ENCODE measurements around the gene ENPP6. TPM values are rescaled to one million over a fixed set of nuclear protein-coding genes. Genes with fewer than 3 reads are reported as not detected.
A peak's percentile ranks its signal among the peaks of the same experiment; 100 is the strongest.

Gene ENPP6
- total RNA-seq, 6 donors from 2014 or later, result 0.30 to 0.37 (median 0.34) TPM; not detected in 3

DNA sequence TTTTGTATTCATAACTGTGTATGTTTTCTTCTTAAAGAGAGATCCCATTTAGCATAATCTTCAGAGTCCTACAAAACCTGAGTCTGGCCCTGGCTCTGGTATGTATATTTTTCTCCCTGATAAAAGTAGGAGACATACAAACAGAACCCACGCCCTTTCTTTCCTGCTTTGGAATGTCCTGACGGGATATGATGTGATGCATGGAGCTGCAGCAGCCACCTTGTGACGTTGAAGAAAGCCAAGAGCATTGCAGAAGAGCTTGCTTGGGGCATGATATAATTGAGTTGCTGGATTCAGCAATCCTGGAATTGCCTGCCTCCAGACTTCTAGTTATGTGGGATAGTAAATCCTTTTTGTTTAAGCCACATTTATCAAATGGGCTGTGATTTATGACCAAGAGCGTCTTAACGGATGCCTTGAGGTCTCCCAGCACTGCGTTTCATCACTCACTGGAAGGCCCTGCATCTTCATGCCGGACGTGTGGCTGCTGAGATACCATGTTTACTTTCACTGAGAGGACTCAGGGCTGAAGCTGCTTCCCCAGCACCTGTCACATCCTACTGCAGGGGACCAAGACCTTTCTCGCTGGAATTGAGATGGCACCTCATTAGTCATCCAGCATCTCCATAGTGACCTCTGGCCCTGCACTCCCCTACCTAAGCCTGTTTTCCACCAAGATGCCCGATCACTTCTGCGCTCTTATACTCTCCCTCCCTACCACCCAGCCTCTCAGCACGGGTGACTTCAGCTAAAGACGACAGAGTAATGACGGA, 107.0 kb downstream of the ENPP6 start:
- TF ChIP-seq POLR2A (IDR thresholded peaks at IDR 0.05), result no peak
- no peak for DNase-seq
- Histone ChIP-seq H3K4me1 (no peaks in the 10 kb centered on the region), H3K36me3 (no peaks in the 10 kb centered on the region), H3K4me3 (no peak overlapping the region), H3K27me3 (no peaks in the 10 kb centered on the region), H3K27ac (no peak overlapping the region), H3K9me3 (no peaks in the 10 kb centered on the region)
- no peak for ATAC-seq (ENCODE audit: low FRiP score in 2 of 2)
- 75 to 79% methylated on average over 14 of the region's 14 CpGs for WGBS, 2 donors

- TF ChIP-seq POLR2AphosphoS5 (IDR thresholded peaks at IDR 0.05), result no peak
- TF ChIP-seq CTCF (IDR thresholded peaks at IDR 0.05), result no peak
- no peak for TF ChIP-seq EP300 (IDR thresholded peaks at IDR 0.05)
- TF ChIP-seq POLR2A (IDR thresholded peaks at IDR 0.05), result no peak
- Histone ChIP-seq H3K4me1 (peaks cover 0 to 10% (median 4%) of the 10 kb centered on the region in 4 donors), H3K27ac (no peak overlapping the region), H3K36me3 (no peaks in the 10 kb centered on the region), H3K9me3 (no peaks in the 10 kb centered on the region), H3K4me3 (no peak overlapping the region), H3K27me3 (no peaks in the 10 kb centered on the region)
- 92 to 93% methylated on average over 10 of the region's 10 CpGs for WGBS, 2 donors
- ATAC-seq (ENCODE audit: low FRiP score in 2 of 2) (no peak), DNase-seq (no peak)
Observed at GRCh38 chr4:184108006-184108501, 109.6 kb downstream of the ENPP6 start.

DNA sequence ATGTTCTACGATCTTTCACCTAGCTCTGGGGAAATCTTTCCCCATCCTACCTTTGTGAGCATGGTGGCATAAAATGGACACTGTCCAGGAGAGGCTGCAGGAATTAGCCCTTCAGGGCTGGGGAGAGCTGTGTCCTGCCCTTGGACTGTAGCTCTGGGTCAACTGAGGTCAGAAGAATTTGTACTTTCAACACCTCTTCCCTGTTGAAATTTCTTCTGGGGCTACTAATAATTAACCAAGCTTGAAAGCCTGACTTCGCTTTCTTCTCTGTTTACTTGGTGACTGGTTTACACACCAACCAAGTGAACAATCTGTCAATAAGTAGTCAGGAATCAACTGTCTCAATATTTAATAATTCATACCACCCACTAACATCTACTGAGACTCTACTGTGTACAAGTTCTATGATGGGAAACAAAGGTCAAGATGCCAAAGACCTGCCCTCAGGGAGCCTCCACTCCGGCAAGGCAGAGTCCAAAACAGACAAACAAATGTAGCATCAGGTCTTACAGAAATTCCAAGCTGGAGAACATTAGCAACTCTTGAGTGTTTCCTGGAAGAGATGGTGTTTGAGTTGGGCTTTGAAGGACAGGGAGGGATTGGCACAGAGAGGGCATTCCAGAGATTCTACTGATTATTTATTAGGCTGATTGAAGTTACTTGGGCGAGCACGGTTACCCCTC, 113.1 kb downstream of the ENPP6 start:
- peak overlapping the region; percentile 20 to 52 (median 38) for H3K27ac ChIP-seq
- 53 to 56% methylated on average over 5 of the region's 5 CpGs for WGBS, 2 donors
- ATAC-seq (ENCODE audit: low FRiP score in 2 of 2), result peak; percentile 42 to 83

DNA sequence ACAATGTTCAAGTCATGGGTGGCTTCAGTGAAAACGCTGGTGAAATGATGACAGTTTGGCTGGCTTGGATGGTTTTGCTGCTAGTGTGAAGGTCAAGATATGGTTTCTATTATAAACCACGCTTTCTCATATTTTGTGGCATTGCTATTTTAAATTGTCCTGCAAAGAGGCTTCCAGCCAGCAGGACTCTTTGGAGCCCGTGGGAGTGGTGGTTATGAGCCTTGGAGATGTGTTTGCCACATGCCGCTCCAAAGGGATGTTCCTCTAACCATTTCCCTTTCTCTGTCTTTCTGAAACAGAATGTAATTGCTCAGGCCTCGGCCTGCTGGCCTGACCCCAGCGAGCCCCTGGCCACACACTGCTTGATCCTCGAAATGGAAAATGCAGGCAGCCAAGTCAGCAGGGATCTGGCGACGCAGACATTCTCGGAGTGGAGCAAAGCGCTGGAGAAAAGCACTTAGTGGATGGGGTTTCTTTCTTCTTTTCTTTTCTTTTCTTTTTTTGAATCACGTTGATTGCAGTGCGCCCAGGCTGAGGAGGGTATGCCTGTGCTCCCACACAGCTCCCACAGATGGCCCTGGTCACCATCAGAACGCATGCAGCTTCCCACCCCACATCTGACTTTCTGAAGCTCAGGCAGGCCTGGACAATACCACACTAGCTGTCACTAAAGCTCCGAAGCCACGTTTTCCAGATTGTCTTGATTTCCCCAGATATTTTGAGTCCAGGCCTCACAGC, 114.0 kb downstream of the ENPP6 start:
- no peak for ATAC-seq (ENCODE audit: low FRiP score in 2 of 2)
- no peak for DNase-seq
- H3K36me3 ChIP-seq, result no peaks in the 10 kb centered on the region
- no peaks in the 10 kb centered on the region for H3K9me3 ChIP-seq
- no peak for TF ChIP-seq POLR2AphosphoS5 (IDR thresholded peaks at IDR 0.05)
- no peak for TF ChIP-seq CTCF (IDR thresholded peaks at IDR 0.05)
- TF ChIP-seq POLR2A (IDR thresholded peaks at IDR 0.05), result no peak
- no peak for TF ChIP-seq EP300 (IDR thresholded peaks at IDR 0.05)
- H3K4me1 ChIP-seq, result peaks cover 0 to 17% (median 5%) of the 10 kb centered on the region in 4 donors
- no peak overlapping the region for H3K4me3 ChIP-seq
- no peaks in the 10 kb centered on the region for H3K27me3 ChIP-seq
- H3K27ac ChIP-seq, result peak overlapping the region; percentile 10 to 52 (median 38)
- WGBS, 2 donors, result 69 to 76% methylated on average over 16 of the region's 16 CpGs

More for the DNA sequence above, 113.1 kb downstream of the ENPP6 start:
- Histone ChIP-seq H3K4me1 (peaks cover 0 to 17% (median 5%) of the 10 kb centered on the region in 4 donors), H3K4me3 (no peak overlapping the region), H3K9me3 (no peaks in the 10 kb centered on the region), H3K36me3 (no peaks in the 10 kb centered on the region), H3K27me3 (no peaks in the 10 kb centered on the region)
- peak; percentile 28 to 54 for TF ChIP-seq POLR2AphosphoS5 (IDR thresholded peaks at IDR 0.05)
- no peak for TF ChIP-seq POLR2A (IDR thresholded peaks at IDR 0.05)
- peak in 3 of 4 donors; percentile 51 to 90 (median 68) for TF ChIP-seq EP300 (IDR thresholded peaks at IDR 0.05)
- TF ChIP-seq CTCF (IDR thresholded peaks at IDR 0.05), result no peak
- DNase-seq, result peak in 1 of 2 donors; percentile 58

- 76% methylated on average over 4 of the region's 4 CpGs; no CpG with 5 or more reads in 1 of the 2 donors for whole genome bisulfite sequencing, 2 donors
- Histone ChIP-seq H3K36me3 (no peaks in the 10 kb centered on the region), H3K4me3 (no peak overlapping the region), H3K4me1 (peaks cover 0 to 17% (median 5%) of the 10 kb centered on the region in 4 donors), H3K27ac (no peak overlapping the region), H3K27me3 (no peaks in the 10 kb centered on the region), H3K9me3 (no peaks in the 10 kb centered on the region)
- ATAC-seq (ENCODE audit: low FRiP score in 2 of 2), result no peak
- TF ChIP-seq EP300 (IDR thresholded peaks at IDR 0.05) (no peak), POLR2AphosphoS5 (IDR thresholded peaks at IDR 0.05) (no peak), POLR2A (IDR thresholded peaks at IDR 0.05) (no peak), CTCF (IDR thresholded peaks at IDR 0.05) (no peak)
- DNase-seq, result no peak
Observed at GRCh38 chr4:184102927-184103326, 114.7 kb downstream of the ENPP6 start.

All from upper lobe of left lung (tissue), 6 donors.